Fibroblast of villous mesenchyme (primary cell): ENCODE results near the gene APBB2. TPM values are rescaled to one million over a fixed set of nuclear protein-coding genes. Genes with fewer than 3 reads are reported as not detected.

ENCODE experiments used
- DNase-seq: peaks from one replicate; pipeline ENCODE4 v3.0.0-alpha.2; 2010; ENCODE audit warnings: low read depth
- H3K4me3 ChIP-seq: 2 replicates; pipeline ENCODE4 v1.5.1; 2011; ENCODE audit warnings: low read depth, mild to moderate bottlenecking, low read length
- total RNA-seq: library from RNA; depleted of rRNA; stranded (reverse); fragments of >200 nt; gene quantifications from 2 replicates; pipeline ENCODE4 v1.2.3, GENCODE V29; 2012
- TF ChIP-seq, protein P1 (sequence below): IDR thresholded peaks from 2 replicates; pipeline ENCODE4 v1.5.1; 2012; ENCODE audit warnings: low read depth, mild to moderate bottlenecking, low read length; ENCODE audit not compliant: insufficient read depth

The APBB2 gene
- total RNA-seq, 1 donor = 133 TPM

DNA sequence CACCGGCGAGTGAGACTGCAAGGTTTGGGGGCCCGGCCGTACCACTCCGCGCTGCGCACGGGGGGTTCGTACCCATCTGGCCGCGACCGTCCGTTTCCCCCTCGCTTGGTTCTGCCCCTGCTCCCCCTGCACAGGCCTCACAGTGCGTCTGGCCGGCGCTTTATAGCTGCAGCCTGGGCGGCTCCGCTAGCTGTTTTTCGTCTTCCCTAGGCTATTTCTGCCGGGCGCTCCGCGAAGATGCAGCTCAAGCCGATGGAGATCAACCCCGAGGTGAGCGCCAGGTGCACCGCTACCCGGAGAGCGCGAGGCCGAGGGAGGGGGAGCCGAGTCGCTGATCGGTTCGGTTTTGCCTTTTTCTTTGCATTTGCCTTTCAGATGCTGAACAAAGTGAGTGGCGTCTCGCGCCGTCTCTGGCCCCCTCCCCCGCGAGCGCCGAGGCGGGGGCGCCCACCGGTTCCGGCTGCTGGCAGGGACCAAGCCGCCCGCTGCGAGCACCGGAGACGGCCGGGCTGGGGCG lies 42.5 kb upstream of the APBB2 start, which contains the start of gene UCHL1:
Gene UCHL1 (plus strand): TSS at position 189 of the 517 bp plus-strand sequence. CDS start 49 bp downstream, at position 238.
- peak within 1 kb of the TSS; percentile 69 for H3K4me3 ChIP-seq
- TF ChIP-seq, protein P1, sequence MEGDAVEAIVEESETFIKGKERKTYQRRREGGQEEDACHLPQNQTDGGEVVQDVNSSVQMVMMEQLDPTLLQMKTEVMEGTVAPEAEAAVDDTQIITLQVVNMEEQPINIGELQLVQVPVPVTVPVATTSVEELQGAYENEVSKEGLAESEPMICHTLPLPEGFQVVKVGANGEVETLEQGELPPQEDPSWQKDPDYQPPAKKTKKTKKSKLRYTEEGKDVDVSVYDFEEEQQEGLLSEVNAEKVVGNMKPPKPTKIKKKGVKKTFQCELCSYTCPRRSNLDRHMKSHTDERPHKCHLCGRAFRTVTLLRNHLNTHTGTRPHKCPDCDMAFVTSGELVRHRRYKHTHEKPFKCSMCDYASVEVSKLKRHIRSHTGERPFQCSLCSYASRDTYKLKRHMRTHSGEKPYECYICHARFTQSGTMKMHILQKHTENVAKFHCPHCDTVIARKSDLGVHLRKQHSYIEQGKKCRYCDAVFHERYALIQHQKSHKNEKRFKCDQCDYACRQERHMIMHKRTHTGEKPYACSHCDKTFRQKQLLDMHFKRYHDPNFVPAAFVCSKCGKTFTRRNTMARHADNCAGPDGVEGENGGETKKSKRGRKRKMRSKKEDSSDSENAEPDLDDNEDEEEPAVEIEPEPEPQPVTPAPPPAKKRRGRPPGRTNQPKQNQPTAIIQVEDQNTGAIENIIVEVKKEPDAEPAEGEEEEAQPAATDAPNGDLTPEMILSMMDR = no peak
- DNase-seq = peak; percentile 80

DNA sequence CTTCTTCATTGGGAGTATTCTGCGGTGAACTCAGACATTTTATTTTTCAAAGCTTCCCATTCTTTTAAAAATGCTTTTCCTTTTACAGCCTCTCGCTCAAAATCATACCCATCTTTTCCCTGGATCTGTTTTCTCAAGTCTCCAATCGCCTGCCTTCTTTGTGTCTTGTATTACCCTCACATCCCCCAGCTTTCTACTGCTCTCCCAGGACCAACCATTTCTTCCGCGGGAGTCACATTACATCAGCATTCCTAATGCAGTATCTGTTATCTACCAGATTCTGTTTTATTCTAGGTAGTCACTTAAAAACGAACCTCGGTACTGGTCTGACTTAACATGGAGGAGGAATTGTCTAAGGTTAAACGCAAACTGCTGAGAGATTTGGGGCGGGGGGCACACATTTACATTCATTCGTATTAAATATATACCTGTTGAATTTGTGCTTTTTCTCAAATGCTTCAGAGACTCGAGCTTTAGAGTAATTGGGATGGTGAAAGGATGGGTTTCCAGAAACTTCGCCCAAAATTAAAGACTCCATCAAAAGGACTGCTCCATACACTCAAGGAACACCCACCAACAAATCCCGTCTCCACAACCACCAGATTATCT lies 41.9 kb upstream of the APBB2 start:
- peak; percentile 39 for DNase-seq
- TF ChIP-seq, protein P1 = no peak
- H3K4me3 ChIP-seq = peak overlapping the region; percentile 69

DNA sequence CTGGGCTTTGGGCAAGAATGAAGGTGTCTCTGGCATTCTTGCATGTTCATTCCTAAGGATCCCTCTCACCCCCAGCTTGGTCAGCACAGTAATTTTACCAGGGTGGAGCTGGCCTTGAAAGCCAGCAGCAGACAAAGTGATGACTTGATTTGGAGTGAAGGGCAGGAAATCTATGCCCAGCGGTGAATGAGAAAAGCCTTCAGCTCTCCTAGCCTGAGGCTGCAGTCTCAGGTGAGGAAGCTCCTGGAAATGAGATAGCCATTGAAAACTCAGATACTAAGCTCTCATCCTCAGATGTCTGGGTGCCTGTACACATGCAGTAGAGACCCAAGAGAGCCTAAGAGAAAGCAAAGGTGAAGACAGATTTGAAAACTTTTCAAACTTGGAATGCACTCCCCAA lies 31.6 kb upstream of the APBB2 start:
- TF ChIP-seq, protein P1 = no peak
- DNase-seq = no peak
- no peak overlapping the region for H3K4me3 ChIP-seq

DNA sequence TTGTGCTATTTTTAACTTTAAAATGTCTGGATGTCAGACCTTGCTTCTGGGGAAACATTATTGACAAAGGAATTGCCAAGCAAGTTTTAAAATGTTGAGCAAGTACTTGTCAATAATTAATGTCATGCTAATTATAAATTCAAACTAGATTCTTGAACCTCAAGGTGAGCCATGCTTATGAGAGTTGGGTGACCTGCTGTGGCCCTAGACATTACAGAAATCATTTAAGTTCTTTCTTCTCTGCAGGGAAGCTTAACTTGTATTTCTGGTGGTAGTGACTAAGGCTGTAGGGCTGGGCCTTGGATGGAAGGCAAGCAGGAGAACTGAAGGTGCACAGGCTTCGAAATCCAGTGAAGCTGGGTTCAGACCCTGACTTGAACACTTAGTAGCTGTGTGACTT lies 27.6 kb upstream of the APBB2 start:
- TF ChIP-seq, protein P1 = no peak
- no peak for DNase-seq
- H3K4me3 ChIP-seq = no peak overlapping the region

DNA sequence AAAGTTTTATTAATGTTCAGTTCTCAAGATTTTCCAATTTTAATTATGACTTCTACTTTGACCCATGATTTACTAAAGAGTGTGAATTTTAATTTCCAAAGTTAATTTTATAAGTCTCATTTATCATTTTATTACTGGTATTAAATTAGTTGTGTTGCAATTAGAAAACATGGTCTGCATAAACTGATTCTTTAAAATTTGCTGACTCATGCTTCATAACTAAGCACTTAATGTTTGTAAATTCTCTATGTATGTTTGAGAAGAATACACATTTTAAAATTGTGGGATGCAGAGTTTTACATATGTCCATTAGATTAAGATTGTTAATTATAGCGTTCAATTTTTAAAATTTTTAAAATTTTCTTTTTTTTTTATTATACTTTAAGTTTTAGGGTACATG lies 22.2 kb upstream of the APBB2 start:
- DNase-seq = no peak
- no peak overlapping the region for H3K4me3 ChIP-seq
- TF ChIP-seq, protein P1 = no peak

DNA sequence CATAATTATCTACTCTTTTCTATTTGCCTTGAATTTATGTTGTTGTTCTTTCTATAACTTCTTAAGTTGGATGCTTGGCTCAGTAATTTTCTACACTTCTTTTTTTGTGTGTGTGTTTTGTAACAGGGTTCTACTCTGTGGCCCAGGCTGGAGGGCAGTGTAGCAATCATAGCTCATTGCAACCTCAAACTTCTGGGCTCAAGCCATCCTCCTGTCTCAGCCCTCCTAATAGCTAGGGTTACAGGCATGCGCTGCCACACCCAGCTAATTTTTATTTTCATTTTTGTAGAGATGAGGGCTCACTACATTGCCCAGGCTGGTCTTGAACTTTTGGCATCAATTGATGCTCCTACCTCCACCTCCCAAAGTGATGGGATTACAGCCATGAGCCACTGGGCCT lies 21.7 kb upstream of the APBB2 start:
- TF ChIP-seq, protein P1 = no peak
- DNase-seq = no peak
- H3K4me3 ChIP-seq = no peak overlapping the region

DNA sequence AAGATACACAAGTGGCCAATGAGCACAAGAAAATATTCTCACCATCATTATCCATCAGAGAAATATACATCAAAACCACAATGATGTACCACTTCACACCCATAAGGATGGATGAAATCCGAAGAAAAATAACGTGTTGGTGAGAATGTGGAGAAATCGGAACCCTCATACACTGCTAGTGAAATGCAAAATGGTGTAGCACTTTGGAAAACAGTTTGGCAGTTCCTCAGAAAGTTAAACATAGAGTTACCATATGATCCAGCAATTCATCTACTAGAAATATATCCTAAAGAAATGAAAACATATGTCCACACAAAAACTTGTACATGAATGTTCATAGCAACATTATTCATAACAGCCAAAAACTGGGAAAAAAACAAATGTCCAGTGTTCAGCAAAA lies 18.5 kb upstream of the APBB2 start:
- TF ChIP-seq, protein P1 = no peak
- no peak overlapping the region for H3K4me3 ChIP-seq
- no peak for DNase-seq
